B cell (primary cell): ENCODE measurements around the gene TBC1D2B.

Experiments used
- EZH2 ChIP-seq: IDR thresholded peaks from 2 replicates; pipeline ENCODE4 v1.6.1; 2012; ENCODE audit warnings: borderline replicate concordance, low read depth, mild to moderate bottlenecking, moderate library complexity, low read length; ENCODE audit not compliant: insufficient read depth, poor library complexity, severe bottlenecking
- TF ChIP-seq, protein P1 (sequence below): fragments of 200-600 bp; IDR thresholded peaks from one replicate; pipeline ENCODE4 v1.8.0; 2022; ENCODE audit warnings: antibody characterized with exemption, mild to moderate bottlenecking

DNA sequence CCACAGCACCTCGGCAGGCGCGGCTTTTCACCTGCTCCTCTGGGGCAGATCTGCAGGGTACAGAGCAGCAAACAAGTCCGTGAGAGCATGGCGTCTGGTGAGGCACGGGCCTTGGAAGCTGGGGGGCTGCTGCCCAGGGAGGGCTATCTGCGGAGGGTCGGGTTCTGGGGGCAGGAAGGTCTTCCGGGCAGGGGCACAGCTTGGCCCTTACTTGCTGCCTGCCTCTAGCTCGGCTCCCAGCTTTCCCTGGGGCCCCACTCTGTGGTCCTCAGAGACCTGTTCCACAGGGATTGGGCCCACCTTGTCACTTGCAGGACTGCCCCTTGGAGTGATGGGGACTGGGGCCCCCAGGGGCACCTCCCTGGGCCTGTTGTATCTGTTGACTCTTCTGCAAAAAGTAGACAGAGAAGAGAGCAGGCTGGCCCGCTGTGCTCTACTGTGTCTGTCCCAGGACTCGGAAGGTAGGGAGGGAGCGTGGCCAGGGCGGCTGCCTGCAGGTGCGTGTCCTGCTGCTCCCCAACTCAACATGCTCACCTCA, 84.1 kb downstream of the TBC1D2B start:
- TF ChIP-seq, protein P1, sequence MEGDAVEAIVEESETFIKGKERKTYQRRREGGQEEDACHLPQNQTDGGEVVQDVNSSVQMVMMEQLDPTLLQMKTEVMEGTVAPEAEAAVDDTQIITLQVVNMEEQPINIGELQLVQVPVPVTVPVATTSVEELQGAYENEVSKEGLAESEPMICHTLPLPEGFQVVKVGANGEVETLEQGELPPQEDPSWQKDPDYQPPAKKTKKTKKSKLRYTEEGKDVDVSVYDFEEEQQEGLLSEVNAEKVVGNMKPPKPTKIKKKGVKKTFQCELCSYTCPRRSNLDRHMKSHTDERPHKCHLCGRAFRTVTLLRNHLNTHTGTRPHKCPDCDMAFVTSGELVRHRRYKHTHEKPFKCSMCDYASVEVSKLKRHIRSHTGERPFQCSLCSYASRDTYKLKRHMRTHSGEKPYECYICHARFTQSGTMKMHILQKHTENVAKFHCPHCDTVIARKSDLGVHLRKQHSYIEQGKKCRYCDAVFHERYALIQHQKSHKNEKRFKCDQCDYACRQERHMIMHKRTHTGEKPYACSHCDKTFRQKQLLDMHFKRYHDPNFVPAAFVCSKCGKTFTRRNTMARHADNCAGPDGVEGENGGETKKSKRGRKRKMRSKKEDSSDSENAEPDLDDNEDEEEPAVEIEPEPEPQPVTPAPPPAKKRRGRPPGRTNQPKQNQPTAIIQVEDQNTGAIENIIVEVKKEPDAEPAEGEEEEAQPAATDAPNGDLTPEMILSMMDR = no peak
- no peak for TF ChIP-seq EZH2
